Ovary (tissue), 9 donors: Measurements from ENCODE around the gene TAGAP. TPM values are rescaled to one million over a fixed set of nuclear protein-coding genes. Genes with fewer than 3 reads are reported as not detected.

ENCODE experiments used
- DNase-seq, 5 donors: peaks; one replicate each; pipeline ENCODE4 v3.0.0-alpha.2; 2019 to 2020
- H3K27ac ChIP-seq, 2 donors: fragments of 200-600 bp; one replicate each; pipeline versions ENCODE4 v1.5.1 to v1.8.0; 2019 to 2022
- H3K27me3 ChIP-seq: fragments of 200-600 bp; one replicate; pipeline ENCODE4 v1.8.0; 2022
- H3K36me3 ChIP-seq: fragments of 200-600 bp; sonication (generic); one replicate; pipeline ENCODE4 v1.5.1; 2019
- H3K4me1 ChIP-seq: one replicate; pipeline ENCODE4 v1.8.1; 2013; ENCODE audit warnings: mild to moderate bottlenecking, moderate library complexity; ENCODE audit not compliant: insufficient read depth
- H3K4me3 ChIP-seq: fragments of 200-600 bp; sonication (generic); one replicate; pipeline ENCODE4 v1.5.1; 2017
- H3K9me3 ChIP-seq, 2 donors: fragments of 200-600 bp in 1 of 2; sonication (generic) in 1 of 2; one replicate each; pipeline versions ENCODE4 v1.5.1 to v1.8.1; 2013 to 2019; ENCODE audit warnings: mild to moderate bottlenecking in 1 of 2, moderate library complexity in 1 of 2
- EP300 ChIP-seq: sonication (generic); formaldehyde crosslinking; IDR thresholded peaks from one replicate; pipeline ENCODE4 v1.6.1; 2017; ENCODE audit warnings: antibody characterized with exemption
- POLR2A ChIP-seq: fragments of 450-650 bp; IDR thresholded peaks from one replicate; pipeline ENCODE4 v1.6.1; 2017; ENCODE audit warnings: antibody characterized with exemption, mild to moderate bottlenecking, moderate library complexity
- WGBS, 3 donors: extraction: QIAGEN DNeasy Blood & Tissue Kit in 1 of 3; methylation state at CpG; one replicate each; pipeline versions ENCODE4 v1.1.5 to v1.1.7; 2013 to 2017; 5-methylcytosine and 5-hydroxymethylcytosine counted together
- intact Hi-C, 4 donors: fragments of 100-400 bp; cut with DNase I; formaldehyde crosslinking; loops; one replicate each; pipeline versions ENCODE4 v1.11.0 to v1.15.1; 2022 to 2023
- polyA plus RNA-seq, 2 donors: library from polyadenylated mRNA; stranded (reverse); fragments of 200-250 nt in 1 of 2; fragments of 350-450 nt in 1 of 2; fragmentation: Illumina TruSeq in 1 of 2; extraction: RNeasy Lipid Tissue Mini Kit (QIAGEN cat#74804) in 1 of 2; gene quantifications; one replicate each; pipeline ENCODE4 v1.2.3, GENCODE V29; 2013 to 2014
- total RNA-seq, 7 donors: library from RNA; depleted of rRNA in 2 of 7; stranded (reverse); fragments of >200 nt in 2 of 7; fragmentation: NEBNext Ultra II Directional in 3 of 7; extraction: Animal tissue kit (Norgen Biotek cat#: 25700) in 3 of 7; gene quantifications; one replicate each; pipeline versions ENCODE4 v1.1.0 to v1.2.4, GENCODE V29; 2016 to 2023
- TF ChIP-seq, protein P1 (sequence below), 3 donors: fragments of 450-650 bp in 2 of 3; fragments of 200-600 bp in 1 of 3; IDR thresholded peaks; one replicate each; pipeline versions ENCODE4 v1.5.1 to v1.8.0; 2016 to 2022; ENCODE audit warnings: antibody characterized with exemption in 3 of 3, mild to moderate bottlenecking in 1 of 3
- donor health status: DM: no; HTN: no; CAD: no; lungs with moderate emphysema.
- donor health status: DM: no; HTN: no; CAD: no.
- donor health status: Bipolar disorder and iron deficiency.
- donor health status: DM: yes; HTN: yes; CAD: no.
- donor health status: DM: no; HTN: no; CAD: no.
- donor health status: DM: yes; HTN: yes; CAD: no.

TAGAP gene
- total and polyA plus RNA-seq, 9 donors: 0.58 to 5.1 (median 1.4) TPM

DNA sequence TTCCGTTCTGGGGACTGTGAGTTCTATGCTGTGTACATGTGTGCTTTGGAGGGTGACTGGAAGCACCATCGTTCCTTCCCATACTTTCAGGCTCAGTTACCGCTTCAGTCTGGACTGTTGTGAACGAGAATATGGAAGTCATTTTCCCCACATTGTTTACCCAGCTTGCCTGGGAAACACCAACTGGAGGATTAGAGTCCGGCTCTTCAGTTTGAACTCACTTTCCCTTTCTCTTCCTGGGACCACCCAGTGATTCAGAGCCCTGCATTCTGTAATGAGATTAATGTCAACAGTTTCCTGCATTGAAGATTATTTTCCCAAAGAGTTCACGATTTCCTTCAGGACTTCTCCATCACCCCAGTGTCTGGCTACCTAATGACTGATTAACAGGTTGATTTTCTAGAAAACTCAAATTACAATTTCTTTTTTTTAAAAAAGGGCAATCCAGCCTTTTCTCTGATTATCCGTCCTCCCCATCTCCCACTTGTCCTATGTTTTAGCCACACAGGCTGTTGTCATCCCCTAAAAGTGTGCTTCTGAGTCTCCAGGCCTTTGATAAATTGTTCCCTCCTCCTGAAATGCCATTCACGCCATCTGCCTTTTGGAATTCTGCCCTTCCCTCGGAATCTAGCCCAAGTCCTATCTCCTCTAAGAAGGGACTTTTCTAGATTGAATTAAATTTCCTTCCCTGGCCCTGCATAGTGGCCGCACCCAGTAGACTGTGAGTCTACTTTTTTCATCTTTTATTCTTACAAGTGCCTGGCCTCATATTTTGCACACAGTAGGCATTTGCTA is 3.3 kb upstream of the TAGAP start:
- DNase-seq: no peak
- 71 to 77% (median 74%) methylated on average over 10 of the region's 10 CpGs for WGBS, 3 donors
- H3K4me3 ChIP-seq: no peak overlapping the region
- H3K9me3 ChIP-seq: no peaks in the 10 kb centered on the region
- no peak overlapping the region for H3K27ac ChIP-seq
- intact Hi-C loops: no loop called here
- H3K4me1 ChIP-seq: no peaks in the 10 kb centered on the region
- no peak for TF ChIP-seq POLR2A
- no peak for TF ChIP-seq EP300
- TF ChIP-seq, protein P1, sequence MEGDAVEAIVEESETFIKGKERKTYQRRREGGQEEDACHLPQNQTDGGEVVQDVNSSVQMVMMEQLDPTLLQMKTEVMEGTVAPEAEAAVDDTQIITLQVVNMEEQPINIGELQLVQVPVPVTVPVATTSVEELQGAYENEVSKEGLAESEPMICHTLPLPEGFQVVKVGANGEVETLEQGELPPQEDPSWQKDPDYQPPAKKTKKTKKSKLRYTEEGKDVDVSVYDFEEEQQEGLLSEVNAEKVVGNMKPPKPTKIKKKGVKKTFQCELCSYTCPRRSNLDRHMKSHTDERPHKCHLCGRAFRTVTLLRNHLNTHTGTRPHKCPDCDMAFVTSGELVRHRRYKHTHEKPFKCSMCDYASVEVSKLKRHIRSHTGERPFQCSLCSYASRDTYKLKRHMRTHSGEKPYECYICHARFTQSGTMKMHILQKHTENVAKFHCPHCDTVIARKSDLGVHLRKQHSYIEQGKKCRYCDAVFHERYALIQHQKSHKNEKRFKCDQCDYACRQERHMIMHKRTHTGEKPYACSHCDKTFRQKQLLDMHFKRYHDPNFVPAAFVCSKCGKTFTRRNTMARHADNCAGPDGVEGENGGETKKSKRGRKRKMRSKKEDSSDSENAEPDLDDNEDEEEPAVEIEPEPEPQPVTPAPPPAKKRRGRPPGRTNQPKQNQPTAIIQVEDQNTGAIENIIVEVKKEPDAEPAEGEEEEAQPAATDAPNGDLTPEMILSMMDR (IDR thresholded peaks at IDR 0.05): no peak
- H3K27me3 ChIP-seq: no peaks in the 10 kb centered on the region
- H3K36me3 ChIP-seq: no peaks in the 10 kb centered on the region

DNA sequence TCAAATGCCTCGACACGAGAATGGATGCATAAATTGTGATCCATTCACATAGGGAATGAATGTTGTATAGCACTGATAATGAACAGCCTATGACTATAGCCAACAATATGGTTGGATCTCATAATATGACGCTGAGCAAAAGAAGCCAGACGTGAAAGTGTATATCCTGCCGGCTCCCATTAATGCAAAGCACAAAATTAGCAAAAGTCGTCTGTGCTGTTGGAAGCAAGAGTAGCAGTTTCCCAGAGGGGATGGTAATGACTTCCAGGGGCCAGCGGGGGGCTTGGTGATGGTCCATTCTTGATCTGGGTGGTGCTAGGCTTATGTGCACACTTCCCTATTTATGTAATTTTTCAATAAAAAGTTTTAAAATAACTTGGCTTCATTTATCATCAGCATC is 1.0 kb upstream of the TAGAP start:
- Histone ChIP-seq H3K4me3 (no peak overlapping the region), H3K27ac (no peak overlapping the region), H3K4me1 (peaks cover 3% of the 10 kb centered on the region), H3K9me3 (no peaks in the 10 kb centered on the region), H3K36me3 (no peaks in the 10 kb centered on the region), H3K27me3 (no peaks in the 10 kb centered on the region)
- intact Hi-C loops: no loop called here
- DNase-seq: no peak
- 83 to 85% (median 84%) methylated on average over 7 of the region's 7 CpGs for WGBS, 3 donors
- TF ChIP-seq, protein P1 (IDR thresholded peaks at IDR 0.05): no peak
- TF ChIP-seq POLR2A (no peak), EP300 (no peak)

DNA sequence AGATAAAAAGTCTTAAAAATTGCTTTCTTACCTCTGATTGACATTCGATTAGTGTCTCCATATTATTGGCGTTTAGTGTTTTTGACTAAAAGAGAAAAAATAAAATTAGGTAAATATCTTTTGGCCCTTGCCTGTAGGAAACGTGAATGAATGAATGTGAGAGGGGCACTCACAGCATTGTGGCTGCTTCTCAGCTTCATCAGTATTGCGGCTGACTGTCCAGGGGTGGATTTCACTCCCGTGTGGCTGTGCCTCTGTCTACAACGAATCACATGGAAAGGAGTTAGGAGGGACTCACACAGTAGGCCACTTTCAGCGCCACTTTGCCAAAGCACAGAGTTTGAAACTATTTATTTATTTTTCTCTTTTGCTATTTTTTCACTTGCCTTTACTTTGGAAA is 844 bp downstream of the TAGAP start:
- Histone ChIP-seq H3K27ac (no peak overlapping the region), H3K4me3 (no peak overlapping the region), H3K4me1 (peaks cover 3% of the 10 kb centered on the region), H3K36me3 (no peaks in the 10 kb centered on the region), H3K9me3 (no peaks in the 10 kb centered on the region), H3K27me3 (no peaks in the 10 kb centered on the region)
- no peak for DNase-seq
- TF ChIP-seq POLR2A (no peak), EP300 (no peak)
- TF ChIP-seq, protein P1 (IDR thresholded peaks at IDR 0.05): no peak
- 84 to 91% (median 88%) methylated on average over 7 of the region's 7 CpGs for WGBS, 3 donors
- intact Hi-C loops: loop anchor here in 2 of 4 donors (5.0 kb wide), 1 partner anchor 58 kb away; no protein-coding TSS in a partner anchor

DNA sequence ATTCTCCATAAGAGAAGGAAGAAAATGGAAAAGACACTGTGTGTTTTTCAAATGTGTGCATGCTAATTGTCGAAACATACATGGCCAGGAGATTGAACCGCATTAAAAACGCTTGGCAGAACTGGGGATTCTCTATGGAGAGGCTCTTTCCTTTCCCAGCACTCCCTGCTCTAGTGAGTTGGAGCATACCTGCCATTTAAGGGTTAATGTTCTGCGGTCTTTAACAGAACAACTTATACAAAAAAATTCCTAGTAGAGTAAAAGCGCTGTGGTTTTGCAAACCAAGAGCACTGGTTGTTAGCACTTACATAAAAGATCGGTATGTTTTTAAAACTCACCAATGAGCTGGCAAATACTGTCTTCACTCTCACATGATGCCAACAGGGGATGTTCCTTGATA is 1.5 kb downstream of the TAGAP start:
- Histone ChIP-seq H3K27ac (no peak overlapping the region), H3K36me3 (no peaks in the 10 kb centered on the region), H3K9me3 (no peaks in the 10 kb centered on the region), H3K4me1 (peaks cover 3% of the 10 kb centered on the region), H3K27me3 (no peaks in the 10 kb centered on the region), H3K4me3 (no peak overlapping the region)
- intact Hi-C loops: loop anchor here in 2 of 4 donors (5.0 kb wide), 1 partner anchor 59 kb away; no protein-coding TSS in a partner anchor
- no peak for DNase-seq
- TF ChIP-seq EP300: no peak
- TF ChIP-seq, protein P1 (IDR thresholded peaks at IDR 0.05): no peak
- 65 to 76% (median 71%) methylated on average over 6 of the region's 6 CpGs for WGBS, 3 donors
